WTC11 (cell line): ENCODE measurements around the gene CCNJL. TPM values are rescaled to one million over a fixed set of nuclear protein-coding genes. Genes with fewer than 3 reads are reported as not detected.

Source experiments
- ATAC-seq: fragments of 200-7000 bp; cut with Tn5 transposase; 2 replicates; pipeline ENCODE4 v1.10.0; 2021; ENCODE audit warnings: mild to moderate bottlenecking, moderate library complexity
- CTCF ChIA-PET: fragments of 300-600 bp; sonication (Branson Sonifier 250); formaldehyde crosslinking; loops from one replicate; lab custom pipeline; 2021; ENCODE audit warnings: antibody characterized with exemption; lab: Charles Lee
- POLR2A ChIA-PET: fragments of 350-600 bp; sonication (Branson Sonifier 250); formaldehyde crosslinking; loops from one replicate; lab custom pipeline; 2021; ENCODE audit warnings: antibody characterized with exemption; lab: Charles Lee
- DNase-seq: peaks from one replicate; pipeline ENCODE4 v3.0.0; 2021; ENCODE audit warnings: low spot score
- H3K27ac Mint-ChIP-seq: 2 replicates; pipeline ENCODE4 v1.8.0; 2021; ENCODE audit warnings: mixed read lengths
- H3K27me3 Mint-ChIP-seq: 2 replicates; pipeline ENCODE4 v1.8.0; 2021; ENCODE audit warnings: low read depth, mild to moderate bottlenecking, moderate library complexity, mixed read lengths
- H3K36me3 Mint-ChIP-seq: 2 replicates; pipeline ENCODE4 v1.8.0; 2021; ENCODE audit warnings: mixed read lengths
- H3K4me1 Mint-ChIP-seq: 2 replicates; pipeline ENCODE4 v1.8.0; 2022; ENCODE audit warnings: mixed read lengths
- H3K4me3 Mint-ChIP-seq: 2 replicates; pipeline ENCODE4 v1.8.0; 2021; ENCODE audit warnings: mild to moderate bottlenecking, moderate library complexity, mixed read lengths
- H3K9me3 Mint-ChIP-seq: 2 replicates; pipeline ENCODE4 v1.8.0; 2021; ENCODE audit warnings: mixed read lengths
- ATF1 ChIP-seq: sonication (generic); formaldehyde crosslinking; IDR thresholded peaks from 2 replicates; pipeline ENCODE4 v1.8.1; 2023; ENCODE audit warnings: mild to moderate bottlenecking, moderate library complexity, missing genetic modification reagents
- ATF2 ChIP-seq: sonication (generic); formaldehyde crosslinking; IDR thresholded peaks from 2 replicates; pipeline ENCODE4 v1.8.1; 2022; ENCODE audit warnings: low read depth, missing genetic modification reagents, borderline replicate concordance
- CREM ChIP-seq: sonication (generic); formaldehyde crosslinking; IDR thresholded peaks from 2 replicates; pipeline ENCODE4 v1.8.1; 2022; ENCODE audit warnings: mild to moderate bottlenecking, missing genetic modification reagents, moderate library complexity
- E2F4 ChIP-seq: sonication (generic); formaldehyde crosslinking; IDR thresholded peaks from 2 replicates; pipeline ENCODE4 v1.8.1; 2022; ENCODE audit warnings: low read depth, mild to moderate bottlenecking, moderate library complexity, missing genetic modification reagents, borderline replicate concordance
- ERG ChIP-seq: fragments of 250-450 bp; sonication (Bioruptor Pico); IDR thresholded peaks from 2 replicates; pipeline ENCODE4 v1.8.0; 2021; ENCODE audit warnings: mild to moderate bottlenecking
- FOXP1 ChIP-seq: sonication (generic); formaldehyde crosslinking; IDR thresholded peaks from 2 replicates; pipeline ENCODE4 v1.8.0; 2022; ENCODE audit warnings: missing genetic modification reagents, mild to moderate bottlenecking, moderate library complexity, borderline replicate concordance
- GTF2I ChIP-seq: fragments of 250-450 bp; sonication (Bioruptor Pico); conservative IDR thresholded peaks from 2 replicates; pipeline ENCODE4 v1.4.0; 2021; ENCODE audit warnings: mild to moderate bottlenecking
- HMGA2 ChIP-seq: fragments of 250-450 bp; sonication (Bioruptor Pico); IDR thresholded peaks from 2 replicates; pipeline ENCODE4 v1.4.0; 2021; ENCODE audit warnings: mild to moderate bottlenecking, moderate library complexity
- IRF2 ChIP-seq: sonication (generic); formaldehyde crosslinking; IDR thresholded peaks from 2 replicates; pipeline ENCODE4 v1.8.0; 2022; ENCODE audit warnings: low read depth, missing genetic modification reagents, borderline replicate concordance
- JAZF1 ChIP-seq: fragments of 250-450 bp; sonication (Bioruptor Pico); IDR thresholded peaks from 2 replicates; pipeline ENCODE4 v1.9.0; 2021; ENCODE audit warnings: moderate library complexity, mild to moderate bottlenecking, inconsistent platforms
- MLX ChIP-seq: sonication (generic); formaldehyde crosslinking; IDR thresholded peaks from 2 replicates; pipeline ENCODE4 v1.8.1; 2023; ENCODE audit warnings: mild to moderate bottlenecking, missing genetic modification reagents, moderate library complexity
- NFE2L1 ChIP-seq: sonication (generic); formaldehyde crosslinking; IDR thresholded peaks from 2 replicates; pipeline ENCODE4 v1.8.1; 2023; ENCODE audit warnings: missing genetic modification reagents
- PRRX2 ChIP-seq: fragments of 250-450 bp; sonication (Bioruptor Pico); IDR thresholded peaks from 2 replicates; pipeline ENCODE4 v1.8.0; 2021; ENCODE audit warnings: mild to moderate bottlenecking
- RELA ChIP-seq: sonication (generic); formaldehyde crosslinking; IDR thresholded peaks from 2 replicates; pipeline ENCODE4 v1.8.1; 2022; ENCODE audit warnings: missing genetic modification reagents, mild to moderate bottlenecking, borderline replicate concordance
- STAT6 ChIP-seq: sonication (generic); formaldehyde crosslinking; conservative IDR thresholded peaks from 2 replicates; pipeline ENCODE4 v1.8.1; 2023; ENCODE audit warnings: mild to moderate bottlenecking, low read depth, missing genetic modification reagents, moderate library complexity
- TEAD4 ChIP-seq: sonication (generic); formaldehyde crosslinking; IDR thresholded peaks from 2 replicates; pipeline ENCODE4 v1.8.0; 2022; ENCODE audit warnings: mild to moderate bottlenecking, missing genetic modification reagents
- ZBTB43 ChIP-seq: sonication (generic); formaldehyde crosslinking; IDR thresholded peaks from 2 replicates; pipeline ENCODE4 v1.8.1; 2023; ENCODE audit warnings: mild to moderate bottlenecking, missing genetic modification reagents
- ZNF219 ChIP-seq: sonication (generic); formaldehyde crosslinking; IDR thresholded peaks from 2 replicates; pipeline ENCODE4 v1.8.0; 2023; ENCODE audit warnings: missing genetic modification reagents, mild to moderate bottlenecking, borderline replicate concordance
- ZNF396 ChIP-seq: fragments of 250-450 bp; sonication (Bioruptor Pico); IDR thresholded peaks from 2 replicates; pipeline ENCODE4 v1.8.0; 2021; ENCODE audit warnings: mild to moderate bottlenecking, moderate library complexity, borderline replicate concordance
- ZNF671 ChIP-seq: fragments of 250-450 bp; sonication (Bioruptor Pico); IDR thresholded peaks from 2 replicates; pipeline ENCODE4 v1.8.0; 2021; ENCODE audit warnings: mild to moderate bottlenecking
- total RNA-seq: library from RNA; stranded (reverse); gene quantifications from 3 replicates; pipeline ENCODE4 v1.2.3, GENCODE V29; 2021

The CCNJL gene
- total RNA-seq, 1 experiment from 2014 or later: 31.3 TPM

GRCh38 chr5:160251406-160252155, 60.8 kb downstream of the CCNJL start:
- Mint-ChIP-seq H3K27me3 (no peaks in the 10 kb centered on the region), H3K9me3 (no peaks in the 10 kb centered on the region), H3K4me1 (peaks cover 5% of the 10 kb centered on the region), H3K4me3 (no peak overlapping the region), H3K27ac (peak overlapping the region; percentile 6; the same call in 1 of the 2 replicates), H3K36me3 (peaks cover 30% of the 10 kb centered on the region)
- CTCF ChIA-PET: interaction anchor here (1.5 to 2.5 kb wide), 2 partner anchors 93 to 108 kb away, joined by 3 to 14 read pairs; no protein-coding TSS in a partner anchor
- ATAC-seq (no peak), DNase-seq (no peak)
- TF ChIP-seq GTF2I (CRISPR knock-in tag) (no peak), IRF2 (CRISPR knock-in tag) (no peak), NFE2L1 (CRISPR knock-in tag) (no peak), ZNF671 (CRISPR knock-in tag) (no peak), ATF2 (CRISPR knock-in tag) (no peak), ZNF219 (CRISPR knock-in tag) (no peak), RELA (no peak), ERG (no peak), ATF1 (CRISPR knock-in tag) (no peak), FOXP1 (CRISPR knock-in tag) (no peak), ZBTB43 (CRISPR knock-in tag) (no peak), STAT6 (CRISPR knock-in tag) (no peak), CREM (no peak), PRRX2 (CRISPR knock-in tag) (no peak), E2F4 (CRISPR knock-in tag) (no peak), TEAD4 (no peak), JAZF1 (no peak), MLX (no peak), ZNF396 (CRISPR knock-in tag) (no peak), HMGA2 (CRISPR knock-in tag) (no peak)
- POLR2A ChIA-PET: no interaction called here
